Tibial nerve (tissue), 3 donors: ENCODE data around the gene SYVN1.

Experiments
- CTCF ChIP-seq, 5 experiments: fragments of 200-600 bp in 3 of 5; fragments of 450-650 bp in 2 of 5; sonication (generic) in 3 of 5; IDR thresholded peaks; one replicate each; pipeline ENCODE4 v1.5.1; 2016 to 2019; ENCODE audit warnings: antibody characterized with exemption in 5 of 5, mild to moderate bottlenecking in 3 of 5, moderate library complexity in 2 of 5
- POLR2A ChIP-seq, 2 donors: fragments of 450-650 bp; IDR thresholded peaks; one replicate each; pipeline ENCODE4 v1.6.1; 2017; ENCODE audit warnings: antibody characterized with exemption in 2 of 2, mild to moderate bottlenecking in 2 of 2, moderate library complexity in 2 of 2

GRCh38 chr11:65141896-65142494 lies 7.7 kb upstream of the SYVN1 start:
- no peak for TF ChIP-seq CTCF (IDR thresholded peaks at IDR 0.05)
- TF ChIP-seq POLR2A (IDR thresholded peaks at IDR 0.05), result no peak
